ENCODE results near the gene PCED1B.

Gene PCED1B

GRCh38 chr12:47267571-47267970 is 188.2 kb downstream of the PCED1B start:
- H3K4me3 ChIP-seq (ENCODE audit: low read depth, low read length): no peak overlapping the region
- no peak for DNase-seq (ENCODE audit: low read depth)
- no peak for TF ChIP-seq CTCF (IDR thresholded peaks at IDR 0.05; ENCODE audit: low read depth, low read length)

GRCh38 chr12:47268501-47269454 is 189.4 kb downstream of the PCED1B start:
- no peak for TF ChIP-seq CTCF (IDR thresholded peaks at IDR 0.05; ENCODE audit: low read depth, low read length)
- TF ChIP-seq MAX (IDR thresholded peaks at IDR 0.05; ENCODE audit: low read depth, low read length): no peak
- TF ChIP-seq MYC (IDR thresholded peaks at IDR 0.05; ENCODE audit: low read depth, low read length): no peak
- no peak for TF ChIP-seq POLR2A (IDR thresholded peaks at IDR 0.05; ENCODE audit: extremely low read depth, insufficient read length)
- no peak for DNase-seq (ENCODE audit: low read depth)
- H3K4me3 ChIP-seq (ENCODE audit: low read depth, low read length): no peak overlapping the region

DNA sequence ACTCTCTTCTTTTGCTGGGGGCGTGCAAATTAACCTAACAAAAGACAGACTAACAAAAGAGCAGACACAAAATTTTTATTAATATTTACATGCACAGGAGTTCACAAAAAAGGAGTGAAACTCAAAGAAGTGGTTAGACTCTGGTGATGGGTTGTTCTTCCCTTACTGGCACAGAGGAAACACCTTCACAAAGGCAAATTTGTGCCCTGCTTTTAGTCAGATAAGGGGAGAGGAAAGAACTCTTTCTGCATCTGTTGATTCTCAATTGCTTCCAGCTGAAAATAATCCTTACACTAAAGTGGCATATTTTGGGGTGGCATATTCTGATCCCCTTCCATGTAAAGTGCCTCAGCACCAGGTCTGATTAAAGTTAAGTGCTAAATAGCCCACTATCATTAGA is 190.5 kb downstream of the PCED1B start:
- TF ChIP-seq POLR2A (IDR thresholded peaks at IDR 0.05; ENCODE audit: extremely low read depth, insufficient read length): no peak
- no peak for TF ChIP-seq MAX (IDR thresholded peaks at IDR 0.05; ENCODE audit: low read depth, low read length)
- no peak overlapping the region for H3K4me3 ChIP-seq (ENCODE audit: low read depth, low read length)
- no peak for DNase-seq (ENCODE audit: low read depth)

GRCh38 chr12:47270782-47271664 is 191.6 kb downstream of the PCED1B start:
- H3K4me3 ChIP-seq (ENCODE audit: low read depth, low read length): no peak overlapping the region
- no peak for TF ChIP-seq MAX (IDR thresholded peaks at IDR 0.05; ENCODE audit: low read depth, low read length)
- no peak for TF ChIP-seq MYC (IDR thresholded peaks at IDR 0.05; ENCODE audit: low read depth, low read length)
- TF ChIP-seq POLR2A (IDR thresholded peaks at IDR 0.05; ENCODE audit: extremely low read depth, insufficient read length): no peak
- TF ChIP-seq CTCF (IDR thresholded peaks at IDR 0.05; ENCODE audit: low read depth, low read length): no peak
- peak; percentile 31 for DNase-seq (ENCODE audit: low read depth)

DNA sequence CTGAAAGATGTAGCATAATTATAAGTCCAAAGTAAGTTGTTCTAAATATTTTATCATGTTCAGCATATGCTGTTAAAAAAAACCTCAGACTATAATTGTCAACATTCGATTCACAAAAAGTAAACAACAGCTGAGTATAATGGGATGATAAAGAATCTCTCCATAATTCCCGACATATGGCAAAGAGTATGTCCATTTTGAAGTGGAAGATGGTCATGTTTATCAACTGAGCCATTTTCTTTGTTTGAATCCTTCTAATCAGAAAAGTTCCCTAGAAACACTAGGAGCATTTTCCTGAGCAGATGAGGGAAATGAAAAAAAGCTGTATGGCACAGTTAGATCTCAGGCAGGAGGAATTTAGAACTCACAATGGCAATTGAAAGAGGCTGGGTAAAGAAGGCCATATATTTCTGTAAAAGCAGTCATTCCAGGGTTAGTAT is 192.4 kb downstream of the PCED1B start:
- no peak for TF ChIP-seq MAX (IDR thresholded peaks at IDR 0.05; ENCODE audit: low read depth, low read length)
- TF ChIP-seq CTCF (IDR thresholded peaks at IDR 0.05; ENCODE audit: low read depth, low read length): no peak
- no peak for TF ChIP-seq MYC (IDR thresholded peaks at IDR 0.05; ENCODE audit: low read depth, low read length)
- TF ChIP-seq POLR2A (IDR thresholded peaks at IDR 0.05; ENCODE audit: extremely low read depth, insufficient read length): no peak
- DNase-seq (ENCODE audit: low read depth): no peak
- H3K4me3 ChIP-seq (ENCODE audit: low read depth, low read length): no peak overlapping the region
